Posterior vena cava (tissue), 2 donors: ENCODE measurements around the gene KIF7. TPM values are rescaled to one million over a fixed set of nuclear protein-coding genes. Genes with fewer than 3 reads are reported as not detected.

Experiments used
- total RNA-seq, 2 donors: library from RNA; stranded (reverse); fragmentation: NEBNext Ultra II Directional; extraction: Animal tissue kit (Norgen Biotek cat#: 25700); gene quantifications; one replicate each; pipeline ENCODE4 v1.2.1, GENCODE V29; 2021
- donor health status: DM: yes; HTN: yes; CAD: no.
- donor health status: DM: yes; HTN: yes; CAD: no.

The KIF7 gene
- total RNA-seq, 2 donors from 2014 or later, result 13.0 to 15.3 TPM

Other genes starting within 250 kb of the KIF7 start
- gene RHCG, start 158.9 kb downstream of the KIF7 start, total RNA-seq, result not detected
- under 1 TPM; 0.09 to 0.10 TPM for gene TICRR, start 80.0 kb downstream of the KIF7 start, total RNA-seq
- gene PLIN1, start 23.9 kb upstream of the KIF7 start, total RNA-seq, result 1 to 10 TPM; 3.8 to 4.6 TPM
- 1 to 10 TPM; 4.9 to 7.1 TPM for gene PEX11A, start 35.3 kb upstream of the KIF7 start, total RNA-seq
- not detected for gene WDR93, start 35.3 kb upstream of the KIF7 start, total RNA-seq
- gene MESP1, start 95.8 kb upstream of the KIF7 start, total RNA-seq, result under 1 TPM; 0.52 to 0.69 TPM
- gene MESP2, start 120.9 kb upstream of the KIF7 start, total RNA-seq, result under 1 TPM; 0.32 to 0.38 TPM
- 10 to 100 TPM; 22.2 to 73.8 TPM for gene ANPEP, start 159.4 kb upstream of the KIF7 start, total RNA-seq
- 10 to 100 TPM; 28.7 to 31.5 TPM for gene AP3S2, start 238.5 kb upstream of the KIF7 start, total RNA-seq